Lower leg skin (tissue), 4 donors: ENCODE data around the gene GPR139. TPM values are rescaled to one million over a fixed set of nuclear protein-coding genes. Genes with fewer than 3 reads are reported as not detected.

Experiments
- DNase-seq, 2 donors: peaks; one replicate each; pipeline ENCODE4 v3.0.0-alpha.2; 2019; ENCODE audit warnings: low spot score in 2 of 2
- H3K4me3 ChIP-seq: fragments of 200-600 bp; sonication (generic); 2 replicates; pipeline ENCODE4 v1.5.1; 2017; ENCODE audit warnings: mild to moderate bottlenecking, low read depth; ENCODE audit not compliant: poor library complexity, severe bottlenecking
- POLR2A ChIP-seq, 2 donors: fragments of 450-650 bp; IDR thresholded peaks; one replicate each; pipeline ENCODE4 v1.6.1; 2016 to 2017; ENCODE audit warnings: antibody characterized with exemption in 2 of 2, mild to moderate bottlenecking in 1 of 2, moderate library complexity in 1 of 2
- WGBS, 2 donors: methylation state at CpG; one replicate each; pipeline ENCODE4 v1.1.5; 2018; 5-methylcytosine and 5-hydroxymethylcytosine counted together
- intact Hi-C: fragments of 100-400 bp; cut with DNase I; formaldehyde crosslinking; loops from one replicate; pipeline ENCODE4 v1.15.0; 2023; ENCODE audit warnings: low total_unique reads
- total RNA-seq, 4 donors: library from RNA; depleted of rRNA; stranded (reverse); fragments of >200 nt; gene quantifications; one replicate each; pipeline ENCODE4 v1.1.0, GENCODE V29; 2016
- TF ChIP-seq, protein P1 (sequence below), 3 donors: fragments of 450-650 bp; IDR thresholded peaks; one replicate each; pipeline ENCODE4 v1.5.1; 2016; ENCODE audit warnings: antibody characterized with exemption in 3 of 3, mild to moderate bottlenecking in 3 of 3, moderate library complexity in 2 of 3

The GPR139 gene
- total RNA-seq, 4 donors from 2014 or later = not detected

DNA sequence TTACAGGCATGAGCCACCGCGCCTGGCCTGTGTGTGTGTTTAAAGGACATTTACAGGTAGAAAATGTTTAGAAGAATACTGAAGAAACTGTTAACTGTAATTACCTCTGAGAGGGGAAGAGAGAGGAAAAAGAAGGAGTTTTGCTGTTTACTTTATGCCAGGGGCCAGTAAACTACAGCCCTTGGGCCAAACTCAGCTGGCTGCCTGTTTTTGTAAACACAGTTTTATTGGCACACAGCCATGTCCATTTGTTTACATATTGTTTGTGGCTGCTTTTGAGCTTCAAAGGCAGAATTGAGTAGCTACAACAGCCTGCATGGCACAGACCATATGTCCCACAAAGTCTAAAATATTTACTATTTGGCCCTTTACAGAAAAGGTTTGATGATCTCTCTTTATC lies 76.4 kb downstream of the GPR139 start:
- no peak for TF ChIP-seq POLR2A (IDR thresholded peaks at IDR 0.05)
- TF ChIP-seq, protein P1, sequence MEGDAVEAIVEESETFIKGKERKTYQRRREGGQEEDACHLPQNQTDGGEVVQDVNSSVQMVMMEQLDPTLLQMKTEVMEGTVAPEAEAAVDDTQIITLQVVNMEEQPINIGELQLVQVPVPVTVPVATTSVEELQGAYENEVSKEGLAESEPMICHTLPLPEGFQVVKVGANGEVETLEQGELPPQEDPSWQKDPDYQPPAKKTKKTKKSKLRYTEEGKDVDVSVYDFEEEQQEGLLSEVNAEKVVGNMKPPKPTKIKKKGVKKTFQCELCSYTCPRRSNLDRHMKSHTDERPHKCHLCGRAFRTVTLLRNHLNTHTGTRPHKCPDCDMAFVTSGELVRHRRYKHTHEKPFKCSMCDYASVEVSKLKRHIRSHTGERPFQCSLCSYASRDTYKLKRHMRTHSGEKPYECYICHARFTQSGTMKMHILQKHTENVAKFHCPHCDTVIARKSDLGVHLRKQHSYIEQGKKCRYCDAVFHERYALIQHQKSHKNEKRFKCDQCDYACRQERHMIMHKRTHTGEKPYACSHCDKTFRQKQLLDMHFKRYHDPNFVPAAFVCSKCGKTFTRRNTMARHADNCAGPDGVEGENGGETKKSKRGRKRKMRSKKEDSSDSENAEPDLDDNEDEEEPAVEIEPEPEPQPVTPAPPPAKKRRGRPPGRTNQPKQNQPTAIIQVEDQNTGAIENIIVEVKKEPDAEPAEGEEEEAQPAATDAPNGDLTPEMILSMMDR (IDR thresholded peaks at IDR 0.05) = no peak
- WGBS, 2 donors = 50 to 57% methylated on average over 2 of the region's 2 CpGs
- intact Hi-C loops = no loop called here
- DNase-seq = no peak
- H3K4me3 ChIP-seq = no peak overlapping the region

DNA sequence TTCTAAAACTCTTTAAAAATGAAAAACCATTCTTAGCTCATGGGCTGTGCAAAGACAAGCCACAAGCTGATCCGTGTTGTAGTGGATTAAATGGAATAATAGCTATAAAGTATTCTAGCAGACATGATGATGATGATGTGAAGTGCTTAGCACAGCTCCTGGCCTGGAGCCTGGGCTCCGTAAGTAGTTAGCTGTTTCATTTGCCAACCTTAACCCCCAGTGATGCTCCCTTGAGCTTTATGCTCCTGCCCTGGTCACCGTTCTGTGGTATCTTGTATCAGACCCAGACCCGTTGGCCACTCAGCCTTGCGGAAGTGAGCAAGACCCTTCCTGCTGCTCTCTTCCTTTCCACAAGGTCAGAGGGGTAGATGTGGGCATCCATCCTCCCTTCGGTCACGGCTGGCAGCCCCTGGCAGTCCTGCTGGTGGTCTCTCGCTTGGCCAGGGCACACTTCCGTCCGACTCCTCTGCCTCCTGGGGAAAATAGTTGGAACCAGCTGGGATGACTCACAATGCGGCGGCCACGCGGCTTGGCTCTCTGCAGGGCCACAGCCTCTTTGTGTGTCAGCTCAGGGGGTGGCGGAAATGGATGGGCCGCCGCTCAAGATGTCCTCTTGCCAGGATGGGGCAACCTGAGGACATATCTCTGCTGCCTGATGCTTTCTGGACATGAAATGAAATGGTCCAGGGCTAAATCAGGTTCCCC lies 79.1 kb downstream of the GPR139 start:
- H3K4me3 ChIP-seq = no peak overlapping the region
- no peak for DNase-seq
- intact Hi-C loops = no loop called here
- 79 to 85% methylated on average over 17 of the region's 17 CpGs for WGBS, 2 donors
- no peak for TF ChIP-seq POLR2A (IDR thresholded peaks at IDR 0.05)
- TF ChIP-seq, protein P1 (IDR thresholded peaks at IDR 0.05) = no peak

- TF ChIP-seq, protein P1 (IDR thresholded peaks at IDR 0.05) = no peak
- no peak for TF ChIP-seq POLR2A (IDR thresholded peaks at IDR 0.05)
- no peak for DNase-seq
- intact Hi-C loops = no loop called here
- H3K4me3 ChIP-seq = no peak overlapping the region
- 59 to 62% methylated on average over 7 of the region's 7 CpGs for WGBS, 2 donors
Observed at GRCh38 chr16:19991614-19992013, 82.1 kb downstream of the GPR139 start.

- H3K4me3 ChIP-seq = no peak overlapping the region
- intact Hi-C loops = no loop called here
- WGBS, 2 donors = 83 to 84% methylated on average over 3 of the region's 3 CpGs
- DNase-seq = no peak
- no peak for TF ChIP-seq POLR2A (IDR thresholded peaks at IDR 0.05)
Observed at GRCh38 chr16:19984135-19984534, 89.6 kb downstream of the GPR139 start.

Other genes with a start within 250 kb of the GPR139 start
- gene GPRC5B, start 189.0 kb downstream of the GPR139 start, total RNA-seq = 10 to 100 TPM in 2 of 4 donors, 1 to 10 TPM in 2; 5.0 to 16.6 (median 9.5) TPM